ENCODE results near the gene PHTF2.

The PHTF2 gene

GRCh38 chr7:77912293-77912692 is 113.7 kb downstream of the PHTF2 start:
- Histone ChIP-seq H3K27me3 (replicated peaks; ENCODE audit: control insufficient read depth, insufficient read depth, low read length) (no peaks in the 10 kb centered on the region), H3K4me3 (replicated peaks; ENCODE audit: low read depth, low read length) (no peak overlapping the region), H3K36me3 (ENCODE audit: control insufficient read depth, insufficient read depth, low read length) (no peaks in the 10 kb centered on the region; the same call in 1 of the 2 replicates)
- DNase-seq (ENCODE audit: extremely low read depth, insufficient read length) = no peak
- TF ChIP-seq CTCF (IDR thresholded peaks at IDR 0.05; ENCODE audit: insufficient read depth, low read length, poor library complexity, severe bottlenecking) = no peak

GRCh38 chr7:77913977-77914607 is 115.5 kb downstream of the PHTF2 start:
- H3K27me3 ChIP-seq (replicated peaks; ENCODE audit: control insufficient read depth, insufficient read depth, low read length) = no peaks in the 10 kb centered on the region
- no peaks in the 10 kb centered on the region; the same call in 1 of the 2 replicates for H3K36me3 ChIP-seq (ENCODE audit: control insufficient read depth, insufficient read depth, low read length)
- TF ChIP-seq CTCF (IDR thresholded peaks at IDR 0.05; ENCODE audit: insufficient read depth, low read length, poor library complexity, severe bottlenecking) = no peak
- no peak overlapping the region for H3K4me3 ChIP-seq (replicated peaks; ENCODE audit: low read depth, low read length)
- no peak for DNase-seq (ENCODE audit: extremely low read depth, insufficient read length)

GRCh38 chr7:77917500-77918262 is 119.1 kb downstream of the PHTF2 start:
- no peaks in the 10 kb centered on the region for H3K36me3 ChIP-seq (ENCODE audit: control insufficient read depth, insufficient read depth, low read length)
- no peak overlapping the region for H3K4me3 ChIP-seq (replicated peaks; ENCODE audit: low read depth, low read length)
- TF ChIP-seq CTCF (IDR thresholded peaks at IDR 0.05; ENCODE audit: insufficient read depth, low read length, poor library complexity, severe bottlenecking) = no peak
- H3K27me3 ChIP-seq (replicated peaks; ENCODE audit: control insufficient read depth, insufficient read depth, low read length) = no peaks in the 10 kb centered on the region
- DNase-seq (ENCODE audit: extremely low read depth, insufficient read length) = no peak

GRCh38 chr7:77918676-77919075 is 120.1 kb downstream of the PHTF2 start:
- Histone ChIP-seq H3K4me3 (replicated peaks; ENCODE audit: low read depth, low read length) (no peak overlapping the region), H3K27me3 (replicated peaks; ENCODE audit: control insufficient read depth, insufficient read depth, low read length) (no peaks in the 10 kb centered on the region), H3K36me3 (ENCODE audit: control insufficient read depth, insufficient read depth, low read length) (no peaks in the 10 kb centered on the region)
- no peak for TF ChIP-seq CTCF (IDR thresholded peaks at IDR 0.05; ENCODE audit: insufficient read depth, low read length, poor library complexity, severe bottlenecking)
- no peak for DNase-seq (ENCODE audit: extremely low read depth, insufficient read length)

GRCh38 chr7:77923419-77923818 is 124.8 kb downstream of the PHTF2 start:
- TF ChIP-seq CTCF (IDR thresholded peaks at IDR 0.05; ENCODE audit: insufficient read depth, low read length, poor library complexity, severe bottlenecking) = no peak
- no peak for DNase-seq (ENCODE audit: extremely low read depth, insufficient read length)

More at GRCh38 chr7:77923419-77923818, 124.8 kb downstream of the PHTF2 start:
- Histone ChIP-seq H3K36me3 (ENCODE audit: control insufficient read depth, insufficient read depth, low read length) (no peaks in the 10 kb centered on the region), H3K27me3 (replicated peaks; ENCODE audit: control insufficient read depth, insufficient read depth, low read length) (no peaks in the 10 kb centered on the region), H3K4me3 (replicated peaks; ENCODE audit: low read depth, low read length) (no peak overlapping the region)
